GM12875 (cell line): Measurements from ENCODE around the gene HSD17B4.

Source experiments
- H3K4me3 ChIP-seq: one replicate; pipeline ENCODE4 v1.5.1; 2011; ENCODE audit warnings: low read depth, low read length, control low read depth
- CTCF ChIP-seq: IDR thresholded peaks from 2 replicates; pipeline ENCODE4 v1.5.1; 2011; ENCODE audit warnings: low read depth, mild to moderate bottlenecking, control low read depth, inconsistent platforms, low read length, moderate library complexity, borderline replicate concordance; ENCODE audit not compliant: insufficient read depth

HSD17B4 gene

GRCh38 chr5:119452373-119453039, at the start of gene HSD17B4:
HSD17B4 (plus strand) TSS chr5:119452497; CDS start chr5:119452576, 79 bp downstream.
- no peak for TF ChIP-seq CTCF
- peak within 1 kb of the TSS; percentile 91 for H3K4me3 ChIP-seq

GRCh38 chr5:119402555-119402954, 49.7 kb upstream of the HSD17B4 start:
- TF ChIP-seq CTCF, result no peak
- H3K4me3 ChIP-seq, result no peak overlapping the region

- no peak overlapping the region for H3K4me3 ChIP-seq
These were observed 48.3 kb upstream of the HSD17B4 start for GRCh38 chr5:119404033-119404432.

GRCh38 chr5:119405419-119405818, 46.9 kb upstream of the HSD17B4 start:
- TF ChIP-seq CTCF, result no peak
- H3K4me3 ChIP-seq, result no peak overlapping the region

More at GRCh38 chr5:119404033-119404432, 48.3 kb upstream of the HSD17B4 start:
- no peak for TF ChIP-seq CTCF

GRCh38 chr5:119406551-119407110, 45.7 kb upstream of the HSD17B4 start:
- TF ChIP-seq CTCF, result no peak
- no peak overlapping the region for H3K4me3 ChIP-seq

- peak; percentile 16; the same call in 1 of the 2 replicates for TF ChIP-seq CTCF
- H3K4me3 ChIP-seq, result no peak overlapping the region
These were observed 43.0 kb upstream of the HSD17B4 start for GRCh38 chr5:119409235-119409815.
